HG03575 (cell line): ENCODE results near the gene DYRK3.

Experiments
- ATAC-seq: cut with Tn5 transposase; IDR thresholded peaks from one replicate; pipeline ENCODE4 v1.9.1; 2021; ENCODE audit not compliant: unreplicated experiment, insufficient number of reproducible peaks, low FRiP score; ENCODE audit errors: extremely low read depth

DYRK3 gene

DNA sequence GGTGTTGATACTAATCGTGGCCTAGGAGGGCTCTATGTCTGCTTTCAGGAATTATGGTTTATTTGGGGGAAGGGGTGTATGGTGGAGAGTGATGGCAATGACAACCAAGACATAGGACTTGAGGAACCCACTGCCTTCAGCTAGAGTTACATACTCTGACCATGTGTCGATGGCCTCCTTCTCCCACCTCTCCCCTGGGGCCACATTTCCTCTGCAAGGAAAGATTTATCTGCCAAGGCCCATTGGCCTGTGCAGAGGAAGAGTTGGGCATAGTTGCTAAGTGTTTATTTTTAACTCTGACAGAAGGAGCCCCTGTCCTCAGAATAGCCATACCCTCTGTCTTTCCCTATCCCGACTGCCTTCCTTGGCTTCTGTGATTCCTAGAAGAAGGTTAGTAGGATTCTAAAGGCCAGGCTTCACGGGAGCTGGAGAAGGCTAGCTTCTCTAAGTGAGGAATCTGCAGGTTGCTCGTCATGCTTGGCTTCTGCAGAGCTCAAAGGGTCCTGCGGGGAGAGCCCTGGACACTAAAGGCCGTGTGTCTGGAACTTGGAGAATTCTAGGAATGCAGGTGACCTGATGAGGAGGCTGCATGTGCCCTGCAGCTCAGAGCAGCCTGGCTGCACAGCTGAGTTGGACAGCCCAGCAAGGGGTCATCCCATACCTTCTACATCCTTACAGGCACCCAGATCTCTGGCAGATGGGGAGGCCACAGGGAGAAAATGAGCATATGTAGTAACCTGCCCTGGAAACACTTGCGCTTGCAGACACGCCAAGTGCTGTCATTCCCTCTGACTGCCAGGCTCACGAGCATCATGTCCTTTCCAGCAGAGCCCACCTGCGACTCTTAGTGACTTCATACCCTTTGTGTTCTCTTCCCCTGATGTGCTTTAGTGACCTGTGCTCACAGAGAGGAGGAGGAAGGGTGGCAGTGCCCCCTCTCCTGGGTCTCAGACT, 59.1 kb downstream of the DYRK3 start:
- ATAC-seq: no peak

DNA sequence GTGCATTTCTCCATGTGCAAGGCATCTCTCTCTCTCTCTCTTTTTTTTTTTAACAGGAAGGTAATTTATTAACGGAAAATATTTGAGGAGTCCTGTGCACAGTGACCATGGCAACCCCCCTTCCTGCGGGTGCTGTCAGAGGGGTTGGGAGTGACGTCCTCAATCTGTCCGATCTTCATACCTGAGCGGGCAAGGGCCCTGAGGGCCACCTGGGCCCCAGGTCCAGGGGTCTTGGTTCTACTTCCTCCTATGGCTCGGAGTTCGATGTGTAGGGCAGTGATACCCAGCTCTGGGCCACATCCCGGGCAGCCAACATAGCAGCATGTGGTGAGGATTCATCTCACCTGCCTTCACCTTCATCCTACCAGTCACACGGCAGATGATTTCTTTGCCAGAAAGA, 60.4 kb downstream of the DYRK3 start:
- ATAC-seq: no peak

DNA sequence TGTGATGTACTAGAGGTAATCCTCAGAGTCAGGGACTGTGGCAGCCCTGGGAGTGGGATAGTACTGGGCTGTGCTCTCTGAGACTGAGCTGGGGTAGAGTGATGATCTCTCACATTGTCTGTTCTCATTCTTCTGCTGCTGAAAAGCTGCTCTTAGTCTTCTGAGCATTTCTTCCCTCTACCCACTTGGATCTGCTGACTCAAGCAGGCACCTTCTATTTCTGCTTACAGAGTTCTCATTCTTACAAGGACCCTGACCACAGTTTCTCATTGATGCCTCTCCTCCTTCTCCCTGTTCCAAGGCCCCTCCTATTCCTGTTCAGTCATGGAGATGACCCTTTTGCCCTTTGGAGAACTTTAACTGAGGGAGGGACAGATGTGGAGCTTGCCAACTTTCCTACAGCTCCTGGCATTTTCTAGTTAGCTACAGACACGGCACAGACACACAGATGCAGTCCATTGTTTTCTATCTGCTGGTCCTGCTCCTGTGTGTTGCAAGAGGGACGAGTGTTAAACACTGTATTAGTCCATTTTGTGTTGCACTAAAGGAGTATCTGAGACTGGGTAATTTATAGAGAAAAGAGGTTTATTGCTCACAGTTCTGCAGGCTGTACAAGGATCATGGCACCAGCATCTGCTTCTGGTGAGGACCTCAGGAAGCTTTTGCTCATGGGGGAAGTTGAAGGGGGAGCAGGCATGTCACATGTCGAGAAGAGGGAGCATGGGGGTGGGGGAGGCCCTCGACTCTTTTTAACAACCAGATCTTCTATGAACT, 61.7 kb downstream of the DYRK3 start:
- ATAC-seq: no peak

DNA sequence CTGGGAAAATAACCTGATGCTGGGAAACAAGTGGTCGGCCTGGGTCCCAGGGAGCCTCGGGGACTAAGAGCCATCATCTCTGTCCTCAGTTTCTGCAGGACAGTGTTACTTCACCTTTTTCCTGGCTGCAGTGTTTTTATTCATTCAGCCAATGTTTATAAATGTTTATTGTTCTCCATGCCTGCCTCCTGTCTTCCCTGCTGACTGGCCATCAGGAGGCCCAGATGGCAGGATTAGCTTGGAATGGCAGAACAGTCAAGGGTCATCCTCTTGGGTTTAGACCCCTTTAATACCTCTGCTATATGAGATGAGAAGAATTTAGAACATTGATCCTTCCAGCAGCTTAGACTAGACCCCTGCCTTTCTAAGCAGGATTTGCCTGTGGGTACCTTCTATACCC, 62.7 kb downstream of the DYRK3 start:
- ATAC-seq: no peak
